IMR-90 (cell line): Measurements from ENCODE around the gene PPDPF. TPM values are rescaled to one million over a fixed set of nuclear protein-coding genes. Genes with fewer than 3 reads are reported as not detected.

Experiments used
- ATAC-seq: fragments of 200-7000 bp; cut with Tn5 transposase; 2 replicates; pipeline ENCODE4 v1.9.1; 2020; ENCODE audit warnings: low read depth, mild to moderate bottlenecking, moderate library complexity
- BruUV-seq: library from RNA; stranded (reverse); fragments of 400-500 nt; replicated peaks from 2 replicates; lab custom pipeline; 2021; lab: Mats Ljungman, UMichigan
- CTCF ChIA-PET: fragments of 300-600 bp; formaldehyde crosslinking; extraction: SDS; loops from one replicate; lab custom pipeline; 2021; ENCODE audit warnings: antibody characterized with exemption; lab: Yijun Ruan, JAX
- POLR2A ChIA-PET: fragments of 300-600 bp; sonication (Branson Sonifier 250); formaldehyde crosslinking; loops from one replicate; lab custom pipeline; 2022; ENCODE audit warnings: antibody characterized with exemption; ENCODE audit not compliant: unreplicated experiment; lab: Charles Lee
- DNase-seq: peaks from one replicate; pipeline ENCODE4 v3.0.0; 2013
- H2AFZ ChIP-seq: replicated peaks from 2 replicates; pipeline ENCODE3; 2013; ENCODE audit warnings: low read length, mild to moderate bottlenecking; ENCODE audit not compliant: poor library complexity
- H2AK5ac ChIP-seq: 2 replicates; pipeline ENCODE4 v1.6.1; 2013; ENCODE audit warnings: low read depth, low read length, inconsistent platforms
- H2AK9ac ChIP-seq: replicated peaks from 2 replicates; pipeline ENCODE3; 2013; ENCODE audit warnings: mild to moderate bottlenecking, low read depth, low read length, moderate library complexity; ENCODE audit not compliant: poor library complexity
- H2BK120ac ChIP-seq: 2 replicates; pipeline ENCODE4 v1.6.1; 2013; ENCODE audit warnings: low read depth, low read length, inconsistent platforms
- H2BK15ac ChIP-seq: 3 replicates; pipeline ENCODE4 v1.6.1; 2013; ENCODE audit warnings: low read depth, low read length, inconsistent platforms
- H2BK20ac ChIP-seq: 2 replicates; pipeline ENCODE4 v1.6.1; 2013; ENCODE audit warnings: low read depth, mild to moderate bottlenecking, inconsistent platforms, low read length, moderate library complexity
- H2BK5ac ChIP-seq: 2 replicates; pipeline ENCODE4 v1.6.1; 2013; ENCODE audit warnings: mild to moderate bottlenecking, low read depth, low read length, inconsistent platforms; ENCODE audit not compliant: poor library complexity, severe bottlenecking
- H3K14ac ChIP-seq: replicated peaks from 2 replicates; pipeline ENCODE4 v1.6.1; 2013; ENCODE audit warnings: low read depth, low read length, inconsistent platforms
- H3K18ac ChIP-seq: 2 replicates; pipeline ENCODE4 v1.6.1; 2013; ENCODE audit warnings: low read depth, low read length, control low read depth
- H3K23ac ChIP-seq: 2 replicates; pipeline ENCODE4 v1.6.1; 2013; ENCODE audit warnings: low read depth, low read length, inconsistent platforms
- H3K27ac ChIP-seq: 2 replicates; pipeline ENCODE4 v1.5.1; 2013; ENCODE audit warnings: mild to moderate bottlenecking, control low read depth, low read length; ENCODE audit not compliant: insufficient read depth
- H3K27me3 ChIP-seq: 2 replicates; pipeline ENCODE4 v1.6.1; 2013; ENCODE audit warnings: low read length; ENCODE audit not compliant: control insufficient read depth, insufficient read depth
- H3K36me3 ChIP-seq: 2 replicates; pipeline ENCODE4 v1.6.1; 2013; ENCODE audit warnings: low read length, mixed read lengths; ENCODE audit not compliant: control insufficient read depth, insufficient read depth
- H3K4ac ChIP-seq: 2 replicates; pipeline ENCODE4 v1.6.1; 2013; ENCODE audit warnings: low read depth, low read length, inconsistent platforms
- H3K4me1 ChIP-seq: 2 replicates; pipeline ENCODE4 v1.6.1; 2013; ENCODE audit warnings: low read length, mixed read lengths; ENCODE audit not compliant: control insufficient read depth, insufficient read depth
- H3K4me2 ChIP-seq: 2 replicates; pipeline ENCODE4 v1.6.1; 2013; ENCODE audit warnings: low read depth, mild to moderate bottlenecking, control low read depth, low read length, moderate library complexity
- H3K4me3 ChIP-seq: 2 replicates; pipeline ENCODE4 v1.5.1; 2013; ENCODE audit warnings: low read depth, mild to moderate bottlenecking, control low read depth, low read length, moderate library complexity; ENCODE audit not compliant: insufficient read depth
- H3K56ac ChIP-seq: 2 replicates; pipeline ENCODE4 v1.6.1; 2013; ENCODE audit warnings: low read length, inconsistent platforms; ENCODE audit not compliant: insufficient read depth; ENCODE audit errors: extremely low read depth
- H3K79me1 ChIP-seq, 2 experiments: 2 replicates each; pipeline ENCODE4 v1.6.1; 2013; ENCODE audit warnings: low read length in 2 of 2, inconsistent platforms in 1 of 2, low read depth in 1 of 2
- H3K9ac ChIP-seq: 2 replicates; pipeline ENCODE4 v1.6.1; 2013; ENCODE audit warnings: low read depth, low read length, control low read depth
- H3K9me1 ChIP-seq: 2 replicates; pipeline ENCODE4 v1.6.1; 2013; ENCODE audit warnings: low read length, inconsistent platforms; ENCODE audit not compliant: insufficient read depth
- H3K9me3 ChIP-seq: 2 replicates; pipeline ENCODE4 v1.6.1; 2013; ENCODE audit warnings: low read length; ENCODE audit not compliant: control insufficient read depth, insufficient read depth
- H4K20me1 ChIP-seq: 2 replicates; pipeline ENCODE4 v1.6.1; 2013; ENCODE audit warnings: low read length, inconsistent platforms; ENCODE audit not compliant: insufficient read depth
- H4K5ac ChIP-seq: 2 replicates; pipeline ENCODE4 v1.6.1; 2013; ENCODE audit warnings: mild to moderate bottlenecking, low read depth, low read length, control low read depth
- H4K8ac ChIP-seq, 2 experiments: 2 replicates each; pipeline ENCODE4 v1.6.1; 2013; ENCODE audit warnings: low read depth in 2 of 2, low read length in 2 of 2, control low read depth in 1 of 2, inconsistent platforms in 1 of 2
- H4K91ac ChIP-seq: 2 replicates; pipeline ENCODE4 v1.6.1; 2013; ENCODE audit warnings: low read depth, low read length, inconsistent platforms; ENCODE audit not compliant: insufficient read depth
- CEBPB ChIP-seq: IDR thresholded peaks from 2 replicates; pipeline ENCODE4 v1.6.1; 2012; ENCODE audit warnings: low read depth, low read length, improper control_type of control experiment
- CHD1 ChIP-seq: IDR thresholded peaks from 2 replicates; pipeline ENCODE4 v1.6.1; 2012; ENCODE audit warnings: low read depth, low read length, improper control_type of control experiment
- FOS ChIP-seq: fragments of 150-350 bp; IDR thresholded peaks from 2 replicates; pipeline ENCODE4 v1.6.1; 2016; ENCODE audit warnings: low read depth, low read length
- MAFK ChIP-seq: IDR thresholded peaks from 2 replicates; pipeline ENCODE4 v1.6.1; 2012; ENCODE audit warnings: low read depth, low read length, improper control_type of control experiment
- MAZ ChIP-seq: IDR thresholded peaks from 2 replicates; pipeline ENCODE4 v1.6.1; 2012; ENCODE audit warnings: low read depth, mild to moderate bottlenecking, low read length, improper control_type of control experiment, moderate library complexity, borderline replicate concordance
- MXI1 ChIP-seq: IDR thresholded peaks from 2 replicates; pipeline ENCODE4 v1.6.1; 2012; ENCODE audit warnings: low read depth, mild to moderate bottlenecking, low read length, moderate library complexity, borderline replicate concordance
- NFE2L2 ChIP-seq: fragments of 150-350 bp; IDR thresholded peaks from 2 replicates; pipeline ENCODE4 v1.6.1; 2016; ENCODE audit warnings: low read depth, mild to moderate bottlenecking, low read length
- POLR2A ChIP-seq: IDR thresholded peaks from 2 replicates; pipeline ENCODE4 v1.6.1; 2012; ENCODE audit warnings: mild to moderate bottlenecking, low read depth, low read length
- RCOR1 ChIP-seq: IDR thresholded peaks from 2 replicates; pipeline ENCODE4 v1.6.1; 2012; ENCODE audit warnings: mild to moderate bottlenecking, low read length, improper control_type of control experiment; ENCODE audit not compliant: insufficient replicate concordance
- SMC3 ChIP-seq: fragments of 150-350 bp; IDR thresholded peaks from 2 replicates; pipeline ENCODE4 v1.6.1; 2016; ENCODE audit warnings: low read depth, mild to moderate bottlenecking, antibody characterized with exemption, low read length, moderate library complexity
- WGBS, 2 experiments: methylation state at CpG; one replicate each; pipeline versions ENCODE4 v1.1.5 to v1.1.7; 2013; ENCODE audit warnings: missing lambda C conversion rate in 2 of 2; ENCODE audit not compliant: insufficient read length in 1 of 2; ENCODE audit errors: extremely low coverage in 2 of 2; 5-methylcytosine and 5-hydroxymethylcytosine counted together
- dilution Hi-C: fragments of 300-500 bp; cut with HindIII; formaldehyde crosslinking; loops from one replicate; pipeline ENCODE4 v1.14.3; 2018; ENCODE audit warnings: low sequenced_read_pairs; ENCODE audit not compliant: unreplicated experiment
- in situ Hi-C: fragments of 300-500 bp; cut with MboI; formaldehyde crosslinking; loops from 3 replicates; pipeline ENCODE4 v1.14.3; 2019; ENCODE audit warnings: low sequenced_read_pairs, inconsistent platforms, mixed read lengths
- intact Hi-C: fragments of 100-400 bp; cut with micrococcal nuclease; formaldehyde crosslinking; loops from 2 replicates; pipeline ENCODE4 v1.10.0; 2022
- polyA plus RNA-seq, 3 experiments: library from polyadenylated mRNA; depleted of rRNA; stranded (reverse); fragments of >200 nt; gene quantifications; 2 replicates each; pipeline ENCODE4 v1.2.3, GENCODE V29; 2012; ENCODE audit warnings: low replicate concordance in 1 of 3
- total RNA-seq: library from RNA; depleted of rRNA; stranded (reverse); fragments of >200 nt; gene quantifications from 2 replicates; pipeline ENCODE4 v1.2.3, GENCODE V29; 2012
- TF ChIP-seq, protein P1 (sequence below): conservative IDR thresholded peaks from 2 replicates; pipeline ENCODE4 v1.5.1; 2012; ENCODE audit warnings: mild to moderate bottlenecking, low read depth, low read length, improper control_type of control experiment
- TF ChIP-seq, protein P2 (sequence below): fragments of 150-350 bp; IDR thresholded peaks from 2 replicates; pipeline ENCODE4 v1.6.1; 2017; ENCODE audit warnings: mild to moderate bottlenecking, antibody characterized with exemption, low read length, low read depth

Gene PPDPF
- total and polyA plus RNA-seq, 2 of the 4 experiments (the other 2 are of a cell fraction): 12.9 to 171 TPM

DNA sequence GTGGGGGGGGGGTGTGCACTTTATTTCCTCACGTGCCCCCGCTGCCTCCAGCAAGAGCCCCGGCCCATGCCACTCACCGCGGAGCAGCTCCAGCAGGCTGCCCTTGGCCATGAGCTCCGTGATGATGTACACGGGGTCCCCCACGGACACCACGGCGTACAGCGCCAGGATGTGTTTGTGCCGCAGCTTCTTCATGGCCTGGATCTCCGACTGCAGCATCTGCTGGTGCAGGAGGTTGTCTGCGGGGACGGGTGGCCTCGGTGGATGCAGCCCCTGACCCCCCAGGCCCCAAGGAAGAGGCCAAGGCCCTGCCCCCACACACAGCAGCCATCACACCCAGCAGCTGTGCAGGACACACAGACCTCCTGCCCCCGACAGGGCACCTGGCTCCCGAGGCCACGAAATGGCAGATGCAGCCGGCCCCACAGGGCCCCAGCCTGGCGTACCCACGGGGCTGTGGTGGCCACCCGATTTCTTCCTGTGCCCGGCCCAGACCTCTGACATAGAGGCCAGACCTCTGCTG, 11.9 kb downstream of the PPDPF start:
- Histone ChIP-seq H3K18ac (no peak overlapping the region), H3K4me1 (no peaks in the 10 kb centered on the region; the same call in 1 of the 2 replicates), H4K8ac (no peak overlapping the region), H2BK20ac (no peak overlapping the region), H3K4ac (no peak overlapping the region), H4K91ac (no peak overlapping the region), H3K27me3 (peaks cover 4% of the 10 kb centered on the region; the same call in 1 of the 2 replicates), H3K9me1 (no peaks in the 10 kb centered on the region), H4K20me1 (no peaks in the 10 kb centered on the region), H3K27ac (no peak overlapping the region), H2AK9ac (peak overlapping the region; percentile 55), H3K9me3 (no peaks in the 10 kb centered on the region), H3K79me1 (no peaks in the 10 kb centered on the region), H2AFZ (no peak overlapping the region), H2BK5ac (peak overlapping the region; percentile 20), H3K23ac (no peak overlapping the region), H3K14ac (no peak overlapping the region), H3K4me3 (no peak overlapping the region), H3K56ac (no peak overlapping the region), H2BK120ac (no peak overlapping the region), H3K36me3 (no peaks in the 10 kb centered on the region), H3K4me2 (no peak overlapping the region), H2BK15ac (no peak overlapping the region), H2AK5ac (no peak overlapping the region), H4K5ac (no peak overlapping the region), H3K9ac (no peak overlapping the region)
- no peak for ATAC-seq
- no peak for DNase-seq
- TF ChIP-seq MAZ (no peak), CEBPB (no peak), POLR2A (no peak), FOS (no peak), NFE2L2 (no peak), CHD1 (no peak), MAFK (no peak), RCOR1 (no peak), MXI1 (no peak), SMC3 (no peak)
- TF ChIP-seq, protein P1, sequence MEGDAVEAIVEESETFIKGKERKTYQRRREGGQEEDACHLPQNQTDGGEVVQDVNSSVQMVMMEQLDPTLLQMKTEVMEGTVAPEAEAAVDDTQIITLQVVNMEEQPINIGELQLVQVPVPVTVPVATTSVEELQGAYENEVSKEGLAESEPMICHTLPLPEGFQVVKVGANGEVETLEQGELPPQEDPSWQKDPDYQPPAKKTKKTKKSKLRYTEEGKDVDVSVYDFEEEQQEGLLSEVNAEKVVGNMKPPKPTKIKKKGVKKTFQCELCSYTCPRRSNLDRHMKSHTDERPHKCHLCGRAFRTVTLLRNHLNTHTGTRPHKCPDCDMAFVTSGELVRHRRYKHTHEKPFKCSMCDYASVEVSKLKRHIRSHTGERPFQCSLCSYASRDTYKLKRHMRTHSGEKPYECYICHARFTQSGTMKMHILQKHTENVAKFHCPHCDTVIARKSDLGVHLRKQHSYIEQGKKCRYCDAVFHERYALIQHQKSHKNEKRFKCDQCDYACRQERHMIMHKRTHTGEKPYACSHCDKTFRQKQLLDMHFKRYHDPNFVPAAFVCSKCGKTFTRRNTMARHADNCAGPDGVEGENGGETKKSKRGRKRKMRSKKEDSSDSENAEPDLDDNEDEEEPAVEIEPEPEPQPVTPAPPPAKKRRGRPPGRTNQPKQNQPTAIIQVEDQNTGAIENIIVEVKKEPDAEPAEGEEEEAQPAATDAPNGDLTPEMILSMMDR: no peak
- TF ChIP-seq, protein P2, sequence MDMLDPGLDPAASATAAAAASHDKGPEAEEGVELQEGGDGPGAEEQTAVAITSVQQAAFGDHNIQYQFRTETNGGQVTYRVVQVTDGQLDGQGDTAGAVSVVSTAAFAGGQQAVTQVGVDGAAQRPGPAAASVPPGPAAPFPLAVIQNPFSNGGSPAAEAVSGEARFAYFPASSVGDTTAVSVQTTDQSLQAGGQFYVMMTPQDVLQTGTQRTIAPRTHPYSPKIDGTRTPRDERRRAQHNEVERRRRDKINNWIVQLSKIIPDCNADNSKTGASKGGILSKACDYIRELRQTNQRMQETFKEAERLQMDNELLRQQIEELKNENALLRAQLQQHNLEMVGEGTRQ: no peak
- ChIA-PET POLR2A (no interaction called here), CTCF (no interaction called here)
- WGBS, 2 experiments: 75% methylated on average over 15 of the region's 24 CpGs; no CpG with 5 or more reads in 1 of the 2 experiments
- intact Hi-C loops (loop anchor here (10.0 kb wide), 1 partner anchor 122 kb away; the partner anchor contains the start of genes RTEL1 and STMN3), in situ Hi-C loops (loop anchor here (10.0 kb wide), 2 partner anchors 332 to 442 kb away; partner anchors contain the start of genes ABHD16B, SAMD10 and TPD52L2), dilution Hi-C loops (no loop called here)
- BruUV-seq: no TSS peak
